ENCODE data around the gene CCDC149. TPM values are rescaled to one million over a fixed set of nuclear protein-coding genes. Genes with fewer than 3 reads are reported as not detected.

The CCDC149 gene
- polyA plus RNA-seq, 2 of the 4 experiments (the other 2 are of a cell fraction), result 1.4 to 2.8 TPM

DNA sequence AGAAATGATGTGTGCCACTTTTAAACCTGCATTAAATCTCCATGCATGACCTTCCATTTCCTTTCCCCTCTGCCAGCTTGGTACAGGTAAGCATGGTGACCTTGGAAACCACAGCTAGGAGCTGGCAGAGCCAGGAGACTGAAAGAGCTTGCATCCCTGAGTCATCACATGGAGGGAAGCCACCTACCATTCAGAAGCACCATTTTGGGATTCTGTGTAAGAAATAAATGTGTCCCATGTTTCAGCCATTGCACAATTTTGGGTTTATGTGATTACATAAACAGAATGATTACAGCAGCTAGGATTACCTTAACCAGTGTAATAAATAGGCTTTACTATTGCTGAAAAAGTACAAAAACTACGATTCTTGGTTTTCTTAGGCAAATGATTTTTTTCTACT, 17.3 kb upstream of the CCDC149 start:
- POLR2A ChIA-PET, result no interaction called here
- Histone ChIP-seq H3K9me3 (no peaks in the 10 kb centered on the region), H3K4me2 (no peak overlapping the region), H3K4me1 (no peaks in the 10 kb centered on the region), H3K4me3 (no peak overlapping the region), H3K27ac (no peak overlapping the region)
- CTCF ChIA-PET, result no interaction called here
- ATAC-seq, result no peak
- no peak for DNase-seq (ENCODE audit: low read depth in 1 of 2, low spot score in 1 of 2)
- TF ChIP-seq POLR2AphosphoS2 (conservative IDR thresholded peaks at IDR 0.05; ENCODE audit: low read length), result no peak
- no peak for TF ChIP-seq REST (IDR thresholded peaks at IDR 0.05)
- no peak for TF ChIP-seq HDAC2 (IDR thresholded peaks at IDR 0.05)
- TF ChIP-seq HOXB13 (CRISPR knock-in tag; IDR thresholded peaks at IDR 0.05; ENCODE audit: low read depth), result no peak
- no peak for TF ChIP-seq SREBF2 (IDR thresholded peaks at IDR 0.05)
- TF ChIP-seq POLR2A (IDR thresholded peaks at IDR 0.05; ENCODE audit: low read length), result no peak
- TF ChIP-seq EP300 (IDR thresholded peaks at IDR 0.05), result no peak
- no peak for TF ChIP-seq TFCP2L1 (CRISPR knock-in tag; IDR thresholded peaks at IDR 0.05)
- no peak for TF ChIP-seq KDM5A (IDR thresholded peaks at IDR 0.05)
- no peak for TF ChIP-seq HES2 (IDR thresholded peaks at IDR 0.05)
- TF ChIP-seq, protein P1, sequence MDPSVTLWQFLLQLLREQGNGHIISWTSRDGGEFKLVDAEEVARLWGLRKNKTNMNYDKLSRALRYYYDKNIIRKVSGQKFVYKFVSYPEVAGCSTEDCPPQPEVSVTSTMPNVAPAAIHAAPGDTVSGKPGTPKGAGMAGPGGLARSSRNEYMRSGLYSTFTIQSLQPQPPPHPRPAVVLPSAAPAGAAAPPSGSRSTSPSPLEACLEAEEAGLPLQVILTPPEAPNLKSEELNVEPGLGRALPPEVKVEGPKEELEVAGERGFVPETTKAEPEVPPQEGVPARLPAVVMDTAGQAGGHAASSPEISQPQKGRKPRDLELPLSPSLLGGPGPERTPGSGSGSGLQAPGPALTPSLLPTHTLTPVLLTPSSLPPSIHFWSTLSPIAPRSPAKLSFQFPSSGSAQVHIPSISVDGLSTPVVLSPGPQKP (IDR thresholded peaks at IDR 0.05; ENCODE audit: low read depth, low read length), result no peak
- TF ChIP-seq BCL3 (IDR thresholded peaks at IDR 0.05), result no peak
- no peak for TF ChIP-seq RNF2 (IDR thresholded peaks at IDR 0.05; ENCODE audit: borderline replicate concordance, low read depth)
- TF ChIP-seq MYC (IDR thresholded peaks at IDR 0.05; ENCODE audit: borderline replicate concordance, low read length), result no peak
- no peak for TF ChIP-seq RCOR1 (IDR thresholded peaks at IDR 0.05; ENCODE audit: low read depth, low read length)
- TF ChIP-seq GATA3 (IDR thresholded peaks at IDR 0.05; ENCODE audit: borderline replicate concordance), result no peak
- no peak for FAIRE-seq
- 0% methylated on average over 1 of the region's 1 CpG for WGBS (ENCODE audit: missing lambda C conversion rate)

DNA sequence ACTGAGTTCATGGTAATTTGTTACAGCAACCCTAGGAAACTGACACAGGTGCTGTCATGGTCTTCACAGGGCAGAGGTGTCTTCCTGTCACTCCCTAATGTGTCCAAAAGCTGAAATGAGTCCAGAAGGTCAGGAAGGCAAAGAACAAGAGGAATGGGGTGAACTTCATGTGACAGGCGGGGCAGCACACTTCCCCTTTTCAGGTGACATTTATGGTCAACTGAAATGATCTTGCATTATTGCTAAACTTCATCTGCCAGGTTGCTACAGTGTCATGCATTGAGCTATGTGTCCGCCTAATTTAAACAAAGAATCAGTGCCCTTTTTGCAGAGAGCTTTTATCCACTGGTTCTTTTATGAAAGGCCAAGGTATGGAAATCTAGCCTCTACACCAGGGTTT, 15.9 kb upstream of the CCDC149 start:
- no peak overlapping the region for H3K4me3 ChIP-seq
- CTCF ChIA-PET, result no interaction called here
- POLR2A ChIA-PET, result no interaction called here
- WGBS (ENCODE audit: missing lambda C conversion rate), result 14% methylated on average over 2 of the region's 2 CpGs
- ATAC-seq, result no peak
- DNase-seq (ENCODE audit: low read depth in 1 of 2, low spot score in 1 of 2), result no peak
- H3K4me2 ChIP-seq, result no peak overlapping the region
- no peaks in the 10 kb centered on the region for H3K4me1 ChIP-seq
- no peak for TF ChIP-seq BHLHE40 (IDR thresholded peaks at IDR 0.05; ENCODE audit: low read depth, low read length)
- no peak for TF ChIP-seq NPAS2 (CRISPR knock-in tag; IDR thresholded peaks at IDR 0.05; ENCODE audit: borderline replicate concordance)
- TF ChIP-seq CEBPB (IDR thresholded peaks at IDR 0.05), result no peak
- TF ChIP-seq HEYL (CRISPR knock-in tag; IDR thresholded peaks at IDR 0.05), result no peak
- no peak overlapping the region for H3K27ac ChIP-seq
- no peaks in the 10 kb centered on the region for H3K9me3 ChIP-seq
- FAIRE-seq, result no peak

GRCh38 chr4:24927049-24927448, 14.2 kb upstream of the CCDC149 start:
- ChIA-PET POLR2A (no interaction called here), CTCF (no interaction called here)
- no peak for ATAC-seq
- Histone ChIP-seq H3K4me1 (no peaks in the 10 kb centered on the region), H3K9me3 (no peaks in the 10 kb centered on the region), H3K27ac (no peak overlapping the region), H3K4me3 (no peak overlapping the region), H3K4me2 (no peak overlapping the region)
- 12% methylated on average over 4 of the region's 4 CpGs for WGBS (ENCODE audit: missing lambda C conversion rate)
- TF ChIP-seq KDM5A (IDR thresholded peaks at IDR 0.05), result no peak
- TF ChIP-seq ESRRA (IDR thresholded peaks at IDR 0.05; ENCODE audit: borderline replicate concordance, low read length), result no peak
- no peak for TF ChIP-seq GATA3 (IDR thresholded peaks at IDR 0.05; ENCODE audit: borderline replicate concordance)
- TF ChIP-seq NPAS2 (CRISPR knock-in tag; IDR thresholded peaks at IDR 0.05; ENCODE audit: borderline replicate concordance), result no peak
- TF ChIP-seq CBX8 (IDR thresholded peaks at IDR 0.05), result no peak
- no peak for FAIRE-seq
- DNase-seq (ENCODE audit: low read depth in 1 of 2, low spot score in 1 of 2), result no peak
